Heart right ventricle (tissue), 16 donors: ENCODE data around the gene PCP2. TPM values are rescaled to one million over a fixed set of nuclear protein-coding genes. Genes with fewer than 3 reads are reported as not detected.
A peak's percentile ranks its signal among the peaks of the same experiment; 100 is the strongest.

Experiments
- ATAC-seq, 8 donors: fragments of 200-7000 bp; cut with Tn5 transposase; one replicate each; pipeline ENCODE4 v1.9.1; 2020; ENCODE audit warnings: mild to moderate bottlenecking in 8 of 8, moderate library complexity in 8 of 8, moderate number of reproducible peaks in 1 of 8
- DNase-seq, 2 donors: peaks; one replicate each; pipeline ENCODE4 v3.0.0-alpha.2; 2020
- H3K27ac ChIP-seq, 10 donors: fragments of 200-600 bp; sonication (generic) in 2 of 10; one replicate each; pipeline versions ENCODE4 v1.5.0 to v1.8.0; 2020 to 2022; ENCODE audit warnings: mild to moderate bottlenecking in 3 of 10
- H3K27me3 ChIP-seq, 7 donors: fragments of 200-600 bp; one replicate each; pipeline ENCODE4 v1.8.0; 2021 to 2022; ENCODE audit warnings: mild to moderate bottlenecking in 2 of 7
- H3K36me3 ChIP-seq, 9 donors: fragments of 200-600 bp; sonication (generic) in 1 of 9; one replicate each; pipeline versions ENCODE4 v1.5.0 to v1.8.0; 2020 to 2022; ENCODE audit warnings: mild to moderate bottlenecking in 2 of 9
- H3K4me1 ChIP-seq, 9 donors: fragments of 200-600 bp; sonication (generic) in 1 of 9; one replicate each; pipeline versions ENCODE4 v1.5.0 to v1.8.0; 2020 to 2022; ENCODE audit warnings: mild to moderate bottlenecking in 4 of 9
- H3K4me3 ChIP-seq, 10 donors: fragments of 200-600 bp; sonication (generic) in 2 of 10; one replicate each; pipeline versions ENCODE4 v1.5.0 to v1.8.0; 2020 to 2022; ENCODE audit warnings: mild to moderate bottlenecking in 7 of 10, moderate library complexity in 2 of 10
- H3K9me3 ChIP-seq, 11 donors: fragments of 200-600 bp in 10 of 11; sonication (generic) in 2 of 11; one replicate each; pipeline versions ENCODE4 v1.5.0 to v1.8.0; 2013 to 2022; ENCODE audit warnings: mild to moderate bottlenecking in 2 of 11, control low read depth in 1 of 11, moderate library complexity in 1 of 11
- WGBS, 2 donors: extraction: QIAGEN DNeasy Blood & Tissue Kit; methylation state at CpG; one replicate each; pipeline ENCODE4 v1.1.7; 2013; ENCODE audit warnings: inconsistent platforms in 1 of 2; 5-methylcytosine and 5-hydroxymethylcytosine counted together
- intact Hi-C, 10 donors: fragments of 100-400 bp; cut with DNase I; formaldehyde crosslinking; loops; one replicate each; pipeline versions ENCODE4 v1.11.1 to v1.14.2; 2022
- polyA plus RNA-seq, 2 donors: library from polyadenylated mRNA; stranded (reverse); fragments of 200-250 nt; gene quantifications; one replicate each; pipeline ENCODE4 v1.2.3, GENCODE V29; 2013
- total RNA-seq, 10 donors: library from RNA; stranded (reverse); fragmentation: NEBNext Ultra II Directional in 3 of 10; extraction: Animal tissue kit (Norgen Biotek cat#: 25700) in 3 of 10; gene quantifications; one replicate each; pipeline versions ENCODE4 v1.2.1 to v1.2.4, GENCODE V29; 2021 to 2023
- TF ChIP-seq, protein P1 (sequence below), 9 donors: fragments of 200-600 bp; sonication (generic) in 2 of 9; IDR thresholded peaks; one replicate each; pipeline versions ENCODE4 v1.5.0 to v1.8.0; 2021 to 2022; ENCODE audit warnings: antibody characterized with exemption in 9 of 9, mild to moderate bottlenecking in 5 of 9, moderate library complexity in 1 of 9
- donor health status: Arrhythmogenic right ventricular cardiomyopathy.
- donor health status: ischemic (EF 13 %, LVEDD 7.1; RV severe dilation, severe dysfunction).
- donor health status: healthy with polysubstance abuse.
- donor health status: DM: no; HTN: yes; CAD: no.
- donor health status: DM: no; HTN: no; CAD: no.
- donor health status: ischemic (EF 25% LVEDD 6.9; RV normal size, moderate dysfunction).
- donor health status: ischemic (EF 25% LVEDD 5.7; RV mildly dilated, moderate dysfunction).
- donor health status: healthy.
- donor health status: DM: yes; HTN: yes; CAD: no.
- donor health status: Ischemic cardiomyopathy.
- donor health status: ischemic (EF 35%, LVEDD 5.7; RV mildly dilated, moderate dysfunction).
- donor health status: nonischemic (EF 11% LVEDD 7.7; RV severe dilation, severe dysfunction).
- donor health status: DM: yes; HTN: yes; CAD: no.
- donor health status: PGD.
- donor health status: ischemic (EF 29% LVEDD 5.4; RV normal size, mild dysfunction).
- donor health status: nonischemic (EF 23%, LVEDD 6.1; RV moderate dilation, normal function).

Gene PCP2
- total and polyA plus RNA-seq, 12 donors: 0.35 to 3.8 (median 1.6) TPM; not detected in 2

DNA sequence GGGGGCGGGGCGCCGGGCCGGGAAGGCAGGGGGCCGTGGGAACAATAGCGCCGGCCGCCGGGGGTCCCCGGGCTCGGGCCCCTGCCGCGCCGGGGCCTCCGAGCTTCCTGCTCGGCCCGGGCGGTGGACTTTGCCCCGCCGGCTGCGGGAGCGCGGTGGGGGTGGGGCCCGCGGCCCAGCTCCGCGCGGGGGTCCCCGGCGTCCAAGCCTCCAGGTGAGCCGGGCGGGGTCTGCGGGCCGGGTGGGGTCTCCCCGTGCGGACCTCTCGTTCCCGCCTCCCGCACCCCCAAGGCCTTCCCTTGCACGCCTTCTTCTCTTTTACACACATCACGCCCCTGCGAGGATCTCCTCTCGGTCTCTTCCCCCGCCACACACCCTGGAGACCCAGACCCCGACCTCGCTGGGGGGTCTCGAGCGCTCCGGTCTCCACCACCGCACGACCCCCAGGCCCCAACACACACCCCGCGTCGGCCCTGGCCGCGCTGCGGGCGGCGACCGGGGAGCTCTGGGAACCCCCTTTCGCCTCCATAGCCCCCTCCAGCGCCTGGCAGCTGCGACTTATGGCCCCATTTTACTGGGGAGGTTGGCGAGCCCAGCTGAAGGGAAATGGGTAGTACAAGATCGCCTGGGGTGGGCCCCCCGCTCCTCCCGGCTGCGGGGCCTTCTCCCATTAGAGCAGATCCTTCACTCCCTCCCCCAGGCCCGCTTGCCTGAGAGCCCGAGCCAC, 37.1 kb downstream of the PCP2 start:
- Histone ChIP-seq H3K36me3 (no peaks in the 10 kb centered on the region), H3K27me3 (peaks cover 0 to 67% (median 61%) of the 10 kb centered on the region in 7 donors), H3K9me3 (no peaks in the 10 kb centered on the region), H3K4me1 (peaks cover 0 to 5% (median 0%) of the 10 kb centered on the region in 9 donors), H3K27ac (no peak overlapping the region), H3K4me3 (peak overlapping the region in 8 of 10 donors; percentile 2 to 31 (median 14))
- TF ChIP-seq, protein P1, sequence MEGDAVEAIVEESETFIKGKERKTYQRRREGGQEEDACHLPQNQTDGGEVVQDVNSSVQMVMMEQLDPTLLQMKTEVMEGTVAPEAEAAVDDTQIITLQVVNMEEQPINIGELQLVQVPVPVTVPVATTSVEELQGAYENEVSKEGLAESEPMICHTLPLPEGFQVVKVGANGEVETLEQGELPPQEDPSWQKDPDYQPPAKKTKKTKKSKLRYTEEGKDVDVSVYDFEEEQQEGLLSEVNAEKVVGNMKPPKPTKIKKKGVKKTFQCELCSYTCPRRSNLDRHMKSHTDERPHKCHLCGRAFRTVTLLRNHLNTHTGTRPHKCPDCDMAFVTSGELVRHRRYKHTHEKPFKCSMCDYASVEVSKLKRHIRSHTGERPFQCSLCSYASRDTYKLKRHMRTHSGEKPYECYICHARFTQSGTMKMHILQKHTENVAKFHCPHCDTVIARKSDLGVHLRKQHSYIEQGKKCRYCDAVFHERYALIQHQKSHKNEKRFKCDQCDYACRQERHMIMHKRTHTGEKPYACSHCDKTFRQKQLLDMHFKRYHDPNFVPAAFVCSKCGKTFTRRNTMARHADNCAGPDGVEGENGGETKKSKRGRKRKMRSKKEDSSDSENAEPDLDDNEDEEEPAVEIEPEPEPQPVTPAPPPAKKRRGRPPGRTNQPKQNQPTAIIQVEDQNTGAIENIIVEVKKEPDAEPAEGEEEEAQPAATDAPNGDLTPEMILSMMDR (IDR thresholded peaks at IDR 0.05): no peak
- ATAC-seq: no peak
- DNase-seq: no peak
- 3% methylated on average over 41 to 70 of the region's 70 CpGs for WGBS, 2 donors
- intact Hi-C loops: no loop called here

DNA sequence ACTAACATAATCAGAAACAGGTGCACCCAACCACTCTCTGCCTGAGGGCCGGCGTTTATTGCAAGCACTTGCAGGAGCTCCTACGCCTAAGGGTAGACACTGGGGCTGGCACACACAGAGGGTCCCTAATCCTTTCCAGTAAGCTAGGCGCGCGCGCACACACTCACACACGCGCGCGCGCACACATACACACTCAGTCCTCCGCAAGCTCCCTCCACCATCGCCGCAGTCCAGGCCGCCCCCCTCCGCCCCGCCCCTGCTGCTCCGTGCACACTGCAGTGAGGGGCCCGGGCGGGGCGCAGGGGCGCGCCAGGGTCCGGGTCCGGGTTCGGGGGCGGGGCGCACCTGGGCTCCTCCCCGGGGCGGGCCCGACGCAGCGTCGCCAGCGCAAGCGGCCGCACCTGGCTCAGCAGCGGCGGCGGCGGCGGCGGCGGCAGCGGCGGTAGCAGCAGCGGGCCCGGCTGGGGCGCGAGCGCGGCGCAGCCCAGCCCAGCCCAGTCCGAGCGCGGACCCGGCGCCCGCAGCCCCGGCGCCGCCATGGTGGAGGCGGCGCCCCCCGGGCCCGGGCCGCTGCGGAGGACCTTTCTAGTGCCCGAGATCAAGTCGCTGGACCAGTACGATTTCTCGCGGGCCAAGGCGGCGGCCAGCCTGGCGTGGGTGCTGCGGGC, 37.9 kb downstream of the PCP2 start, which contains the start of gene CAMSAP3:
CAMSAP3 (plus strand) TSS at position 398 of the 668 bp plus-strand sequence; CDS start at position 538, 140 bp downstream.
- no peak for DNase-seq
- Histone ChIP-seq H3K4me3 (peak within 1 kb of the TSS; percentile 10 to 46 (median 32)), H3K27ac (no peak within 1 kb of the TSS), H3K9me3 (no peaks in the 10 kb centered on the region), H3K4me1 (peaks cover 0 to 5% (median 0%) of the 10 kb centered on the region in 9 donors), H3K36me3 (no peaks in the 10 kb centered on the region), H3K27me3 (peaks cover 0 to 72% (median 68%) of the 10 kb centered on the region in 7 donors)
- intact Hi-C loops: no loop called here
- WGBS, 2 donors: 1% methylated on average over 35 to 77 of the region's 78 CpGs
- ATAC-seq: peak in 2 of 8 donors; percentile 38 to 67
- TF ChIP-seq, protein P1 (IDR thresholded peaks at IDR 0.05): no peak

DNA sequence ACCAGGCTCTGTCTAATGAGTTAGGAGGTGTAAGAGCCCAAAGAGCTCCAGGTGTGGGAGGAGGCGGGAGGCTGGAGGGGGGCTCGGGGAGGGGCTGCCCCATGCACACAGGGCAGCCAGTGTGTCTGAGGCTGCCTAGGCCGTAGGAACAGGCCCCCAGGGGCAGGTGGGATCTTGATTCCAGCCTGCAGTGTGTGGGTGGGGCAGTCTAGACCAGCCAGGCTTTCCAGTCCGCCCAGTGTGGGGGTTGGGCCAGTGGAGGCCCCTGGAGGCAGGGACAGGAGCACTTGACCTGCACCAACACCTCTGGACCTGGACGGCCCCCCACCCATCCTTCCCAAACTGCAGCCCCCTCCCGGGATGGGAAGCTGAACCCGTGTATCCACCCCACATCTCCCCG, 43.3 kb downstream of the PCP2 start:
- intact Hi-C loops: no loop called here
- Histone ChIP-seq H3K4me1 (no peaks in the 10 kb centered on the region), H3K36me3 (no peaks in the 10 kb centered on the region), H3K9me3 (no peaks in the 10 kb centered on the region), H3K4me3 (no peak overlapping the region), H3K27ac (no peak overlapping the region), H3K27me3 (peaks cover 0 to 68% (median 55%) of the 10 kb centered on the region in 7 donors)
- WGBS, 2 donors: 50 to 55% methylated on average over 8 of the region's 8 CpGs
- ATAC-seq (no peak), DNase-seq (no peak)
- TF ChIP-seq, protein P1 (IDR thresholded peaks at IDR 0.05): no peak

DNA sequence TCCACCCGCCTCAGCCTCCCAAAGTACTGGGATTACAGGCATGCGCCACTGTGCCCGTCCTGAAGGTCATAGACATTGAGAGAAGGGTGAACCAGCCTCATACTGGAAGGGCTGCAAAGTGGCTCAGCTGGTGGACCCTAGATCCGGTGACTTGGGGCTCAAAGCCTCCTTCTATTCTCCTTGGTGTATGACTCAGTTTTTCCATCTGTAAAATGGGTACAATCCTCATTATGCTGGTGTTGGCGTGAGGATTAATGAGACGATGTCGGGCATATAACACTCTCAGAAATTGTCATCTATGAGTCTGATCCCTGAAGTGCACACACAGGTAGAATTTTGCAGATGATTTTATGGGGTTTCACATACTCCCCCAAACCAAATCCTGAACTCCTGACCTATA, 43.7 kb downstream of the PCP2 start:
- ATAC-seq: no peak
- Histone ChIP-seq H3K27ac (no peak overlapping the region), H3K36me3 (no peaks in the 10 kb centered on the region), H3K27me3 (peaks cover 0 to 63% (median 50%) of the 10 kb centered on the region in 7 donors), H3K9me3 (no peaks in the 10 kb centered on the region), H3K4me1 (no peaks in the 10 kb centered on the region), H3K4me3 (no peak overlapping the region)
- TF ChIP-seq, protein P1 (IDR thresholded peaks at IDR 0.05): no peak
- intact Hi-C loops: loop anchor here in 1 of 10 donors (10.0 kb wide), 1 partner anchor 195 kb away; no protein-coding TSS in a partner anchor
- WGBS, 2 donors: 88 to 92% methylated on average over 7 of the region's 7 CpGs
- no peak for DNase-seq
